Effector CD8-positive, alpha-beta T cell (primary cell): ENCODE measurements around the gene WDR17.
"Not testable (repeated sequence)": the region's sequence is repeated elsewhere in the genome, so short reads cannot be mapped to it uniquely, and the experiment has no call there.

Experiments used
- DNase-seq: peaks from one replicate; lab custom pipeline; 2025; lab: John Stamatoyannopoulos, UW

WDR17 gene

GRCh38 chr4:176193126-176193525, 127.5 kb downstream of the WDR17 start:
- DNase-seq, result no peak

GRCh38 chr4:176193938-176194337, 128.3 kb downstream of the WDR17 start:
- no peak for DNase-seq

- peak; percentile 86 for DNase-seq
Measured at GRCh38 chr4:176195184-176195978, 129.7 kb downstream of the WDR17 start, which contains the start of gene SPATA4. Gene SPATA4, minus strand, starts transcription at chr4:176195585. Its CDS starts 23 bp downstream, at chr4:176195562.

GRCh38 chr4:176198316-176198903, 132.8 kb downstream of the WDR17 start:
- no peak for DNase-seq

GRCh38 chr4:176205299-176205698, 139.7 kb downstream of the WDR17 start:
- DNase-seq, result no peak

GRCh38 chr4:176207839-176208238, 142.2 kb downstream of the WDR17 start:
- no peak for DNase-seq

- no peak for DNase-seq
Measured at GRCh38 chr4:176209535-176209934, 143.9 kb downstream of the WDR17 start.

- DNase-seq, result no peak
Measured at GRCh38 chr4:176210101-176210500, 144.5 kb downstream of the WDR17 start.

GRCh38 chr4:176210579-176211296, 145.1 kb downstream of the WDR17 start:
- DNase-seq, result no peak

- DNase-seq, result not testable (repeated sequence)
Measured at GRCh38 chr4:176212351-176212750, 146.7 kb downstream of the WDR17 start.

GRCh38 chr4:176217510-176217909, 151.9 kb downstream of the WDR17 start:
- DNase-seq, result no peak

GRCh38 chr4:176222149-176222548, 156.5 kb downstream of the WDR17 start:
- no peak for DNase-seq

GRCh38 chr4:176223561-176223960, 157.9 kb downstream of the WDR17 start:
- DNase-seq, result no peak

- DNase-seq, result no peak
Measured at GRCh38 chr4:176226736-176227135, 161.1 kb downstream of the WDR17 start.

- DNase-seq, result no peak
Measured at GRCh38 chr4:176229645-176230044, 164.0 kb downstream of the WDR17 start.
